ENCODE results near the gene KLF6. TPM values are rescaled to one million over a fixed set of nuclear protein-coding genes. Genes with fewer than 3 reads are reported as not detected.

The KLF6 gene
- total RNA-seq, 4 donors from 2014 or later, result 92.5 to 180 (median 145) TPM

GRCh38 chr10:3790272-3790671 is 5.3 kb upstream of the KLF6 start:
- Histone ChIP-seq H3K27me3 (no peaks in the 10 kb centered on the region), H3K27ac (no peak overlapping the region), H3K4me3 (no peak overlapping the region), H3K36me3 (no peaks in the 10 kb centered on the region), H3K4me1 (peaks cover 0 to 6% (median 0%) of the 10 kb centered on the region in 4 donors), H3K9me3 (no peaks in the 10 kb centered on the region)
- TF ChIP-seq POLR2A (IDR thresholded peaks at IDR 0.05) (no peak), CTCF (IDR thresholded peaks at IDR 0.05) (no peak)
- DNase-seq, result no peak

GRCh38 chr10:3789621-3790020 is 4.6 kb upstream of the KLF6 start:
- Histone ChIP-seq H3K9me3 (no peaks in the 10 kb centered on the region), H3K27me3 (no peaks in the 10 kb centered on the region)
- no peak for DNase-seq

DNA sequence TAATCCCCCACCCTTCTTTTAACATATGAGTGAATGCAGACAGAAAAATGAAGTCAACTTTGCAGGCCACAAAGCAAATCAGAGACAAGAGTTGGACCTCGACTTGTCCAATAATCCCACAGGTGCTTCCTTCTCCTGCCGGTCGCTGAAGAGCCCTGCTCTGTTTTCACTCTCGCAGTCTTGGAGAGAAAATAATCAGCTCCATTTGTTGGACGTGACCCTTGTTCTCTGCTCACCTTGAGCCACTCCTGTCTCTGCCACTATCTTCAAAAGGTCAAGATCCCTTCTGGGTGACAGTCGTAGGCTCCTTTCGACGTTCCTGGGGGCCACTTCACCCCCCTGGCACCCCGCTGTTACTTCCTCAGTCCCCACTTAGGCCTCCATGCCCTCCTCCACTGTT is 2.8 kb upstream of the KLF6 start:
- TF ChIP-seq POLR2A (IDR thresholded peaks at IDR 0.05) (peak; percentile 20 to 68), CTCF (IDR thresholded peaks at IDR 0.05) (peak in 2 of 6 experiments; percentile 17 to 18)
- Histone ChIP-seq H3K4me1 (peaks cover 0 to 6% (median 0%) of the 10 kb centered on the region in 4 donors), H3K27me3 (no peaks in the 10 kb centered on the region), H3K4me3 (no peak overlapping the region), H3K9me3 (no peaks in the 10 kb centered on the region), H3K36me3 (no peaks in the 10 kb centered on the region), H3K27ac (peak overlapping the region in 2 of 4 donors; percentile 100)
- peak in 1 of 3 donors; percentile 62 for DNase-seq

More at GRCh38 chr10:3789621-3790020, 4.6 kb upstream of the KLF6 start:
- no peak for TF ChIP-seq CTCF (IDR thresholded peaks at IDR 0.05)
- no peak for TF ChIP-seq POLR2A (IDR thresholded peaks at IDR 0.05)
- peaks cover 0 to 6% (median 0%) of the 10 kb centered on the region in 4 donors for H3K4me1 ChIP-seq
- H3K27ac ChIP-seq, result no peak overlapping the region
- H3K4me3 ChIP-seq, result no peak overlapping the region
- no peaks in the 10 kb centered on the region for H3K36me3 ChIP-seq

DNA sequence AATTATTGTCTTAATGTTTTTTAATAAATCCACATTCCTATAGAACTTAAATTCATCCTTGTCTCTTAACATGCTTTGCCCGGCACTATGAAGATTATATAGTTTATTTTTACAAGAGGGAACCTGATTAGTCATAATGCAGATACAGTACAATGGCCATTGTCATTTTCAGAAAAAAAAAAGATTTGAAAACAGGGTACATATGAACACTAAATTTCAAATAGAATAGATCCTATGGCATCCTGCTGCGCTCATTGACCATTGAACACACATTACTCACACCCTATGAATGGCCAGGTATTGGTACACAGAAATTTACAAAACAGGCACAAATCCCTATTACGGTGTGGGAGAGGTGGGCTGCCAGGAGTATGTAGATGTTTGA is 2.0 kb upstream of the KLF6 start:
- Histone ChIP-seq H3K27ac (peak overlapping the region; percentile 1 to 100 (median 100)), H3K36me3 (peaks cover 0 to 5% (median 0%) of the 10 kb centered on the region in 3 donors), H3K9me3 (no peaks in the 10 kb centered on the region), H3K4me3 (no peak overlapping the region), H3K4me1 (peaks cover 0 to 7% (median 0%) of the 10 kb centered on the region in 4 donors), H3K27me3 (no peaks in the 10 kb centered on the region)
- TF ChIP-seq POLR2A (IDR thresholded peaks at IDR 0.05), result no peak
- no peak for TF ChIP-seq CTCF (IDR thresholded peaks at IDR 0.05)
- peak in 1 of 3 donors; percentile 34 for DNase-seq

GRCh38 chr10:3786295-3787015 is 1.4 kb upstream of the KLF6 start:
- Histone ChIP-seq H3K36me3 (peaks cover 0 to 9% (median 0%) of the 10 kb centered on the region in 3 donors), H3K27me3 (no peaks in the 10 kb centered on the region), H3K27ac (peak overlapping the region; percentile 100), H3K9me3 (no peaks in the 10 kb centered on the region), H3K4me3 (peak overlapping the region in 3 of 4 donors; percentile 87 to 90 (median 87)), H3K4me1 (peaks cover 0 to 12% (median 2%) of the 10 kb centered on the region in 4 donors)
- TF ChIP-seq CTCF (IDR thresholded peaks at IDR 0.05) (no peak), POLR2A (IDR thresholded peaks at IDR 0.05) (peak; percentile 35 to 52)
- DNase-seq, result peak in 2 of 3 donors; percentile 72 to 74

Measured in Peyer's patch (tissue), 4 donors.